Measurements from ENCODE around the gene CCDC85C. TPM values are rescaled to one million over a fixed set of nuclear protein-coding genes. Genes with fewer than 3 reads are reported as not detected.

Gene CCDC85C
- total and polyA plus RNA-seq, 2 experiments from 2014 or later, result 4.5 to 24.9 TPM

DNA sequence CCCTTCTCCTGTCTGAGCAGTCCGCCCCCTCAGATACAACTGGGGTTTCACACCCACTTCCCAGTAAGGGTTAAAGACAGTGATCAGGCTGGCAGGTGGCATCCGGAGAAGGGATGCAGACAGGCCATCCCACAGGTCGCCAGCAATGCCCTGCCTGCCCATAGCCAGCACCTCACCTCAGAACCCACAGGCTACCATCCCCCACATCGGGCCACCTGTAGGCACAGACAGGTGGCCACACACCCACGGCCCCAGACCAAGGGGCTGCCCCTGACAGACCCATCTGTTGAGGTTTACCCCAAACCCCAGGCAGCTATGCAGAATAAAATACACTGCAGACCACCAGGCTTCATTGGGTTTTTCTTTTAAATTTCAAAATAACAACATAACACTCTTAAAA, 65.3 kb downstream of the CCDC85C start:
- H3K27ac ChIP-seq (ENCODE audit: low read depth), result no peak overlapping the region
- no peaks in the 10 kb centered on the region for H3F3A ChIP-seq (replicated peaks; ENCODE audit: low read depth)
- ATAC-seq, result no peak
- peaks cover 43% of the 10 kb centered on the region for H3K4me1 Mint-ChIP-seq
- H3K9me2 ChIP-seq (ENCODE audit: insufficient read depth), result no peaks in the 10 kb centered on the region
- H3K36me3 Mint-ChIP-seq (ENCODE audit: low read depth), result no peaks in the 10 kb centered on the region
- no peaks in the 10 kb centered on the region for H3K9me3 Mint-ChIP-seq
- H2AFZ ChIP-seq, result no peak overlapping the region
- H3K36me3 ChIP-seq (ENCODE audit: insufficient read depth), result no peaks in the 10 kb centered on the region
- H3K4me3 ChIP-seq, result no peak overlapping the region
- no peaks in the 10 kb centered on the region for H3K27me3 ChIP-seq (ENCODE audit: insufficient read depth)
- H3K4me2 ChIP-seq, result no peak overlapping the region
- H3K79me2 ChIP-seq (replicated peaks; ENCODE audit: insufficient read depth), result peaks cover 59% of the 10 kb centered on the region
- H3K27me3 Mint-ChIP-seq (ENCODE audit: insufficient read depth, low read depth, poor library complexity), result peaks cover 16% of the 10 kb centered on the region
- H3K4me3 Mint-ChIP-seq, result no peak overlapping the region
- no peaks in the 10 kb centered on the region; the same call in 1 of the 2 replicates for H4K20me1 ChIP-seq (replicated peaks; ENCODE audit: insufficient read depth)
- H3K27ac Mint-ChIP-seq, result no peak overlapping the region
- peaks cover 6% of the 10 kb centered on the region for H3K4me1 ChIP-seq (ENCODE audit: insufficient read depth)
- TF ChIP-seq, protein P1, sequence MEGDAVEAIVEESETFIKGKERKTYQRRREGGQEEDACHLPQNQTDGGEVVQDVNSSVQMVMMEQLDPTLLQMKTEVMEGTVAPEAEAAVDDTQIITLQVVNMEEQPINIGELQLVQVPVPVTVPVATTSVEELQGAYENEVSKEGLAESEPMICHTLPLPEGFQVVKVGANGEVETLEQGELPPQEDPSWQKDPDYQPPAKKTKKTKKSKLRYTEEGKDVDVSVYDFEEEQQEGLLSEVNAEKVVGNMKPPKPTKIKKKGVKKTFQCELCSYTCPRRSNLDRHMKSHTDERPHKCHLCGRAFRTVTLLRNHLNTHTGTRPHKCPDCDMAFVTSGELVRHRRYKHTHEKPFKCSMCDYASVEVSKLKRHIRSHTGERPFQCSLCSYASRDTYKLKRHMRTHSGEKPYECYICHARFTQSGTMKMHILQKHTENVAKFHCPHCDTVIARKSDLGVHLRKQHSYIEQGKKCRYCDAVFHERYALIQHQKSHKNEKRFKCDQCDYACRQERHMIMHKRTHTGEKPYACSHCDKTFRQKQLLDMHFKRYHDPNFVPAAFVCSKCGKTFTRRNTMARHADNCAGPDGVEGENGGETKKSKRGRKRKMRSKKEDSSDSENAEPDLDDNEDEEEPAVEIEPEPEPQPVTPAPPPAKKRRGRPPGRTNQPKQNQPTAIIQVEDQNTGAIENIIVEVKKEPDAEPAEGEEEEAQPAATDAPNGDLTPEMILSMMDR (conservative IDR thresholded peaks at IDR 0.05; ENCODE audit: low read depth in 2 of 2), result 0 out of 4 replicates have a peak, but pooled peaks of 1 of the 2 experiments have one; percentile 3
- TF ChIP-seq CREB1 (CRISPR knock-in tag; IDR thresholded peaks at IDR 0.05; ENCODE audit: low read depth), result no peak
- no peak for DNase-seq (ENCODE audit: low spot score)

DNA sequence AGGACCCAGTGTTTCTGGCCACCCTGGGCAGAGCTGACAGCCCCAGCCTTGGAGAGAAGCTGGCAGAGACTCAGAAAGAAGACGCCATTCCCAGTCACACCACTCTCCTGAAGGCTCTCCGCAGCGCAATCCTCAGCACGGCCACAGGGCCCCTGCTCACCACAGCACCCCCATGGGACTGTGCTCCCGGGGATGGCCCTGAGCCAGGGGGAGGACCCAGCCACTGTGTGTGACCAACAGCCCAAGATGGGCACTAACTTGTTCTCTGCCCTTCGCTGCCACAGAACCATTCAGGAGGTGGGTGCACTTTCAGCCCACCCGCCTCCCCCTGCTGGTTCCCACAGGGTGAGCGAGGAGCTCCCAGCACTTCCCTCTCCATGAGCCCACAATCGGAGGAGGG, 65.7 kb downstream of the CCDC85C start:
- Histone ChIP-seq H3K4me1 (ENCODE audit: insufficient read depth) (peaks cover 6% of the 10 kb centered on the region), H4K20me1 (replicated peaks; ENCODE audit: insufficient read depth) (no peaks in the 10 kb centered on the region; the same call in 1 of the 2 replicates), H3K27me3 (ENCODE audit: insufficient read depth) (no peaks in the 10 kb centered on the region), H3K9me2 (ENCODE audit: insufficient read depth) (no peaks in the 10 kb centered on the region), H3K36me3 (ENCODE audit: insufficient read depth) (no peaks in the 10 kb centered on the region), H3K4me3 (no peak overlapping the region), H3K27ac (ENCODE audit: low read depth) (no peak overlapping the region), H3K79me2 (replicated peaks; ENCODE audit: insufficient read depth) (peaks cover 59% of the 10 kb centered on the region), H3F3A (replicated peaks; ENCODE audit: low read depth) (no peaks in the 10 kb centered on the region), H2AFZ (no peak overlapping the region), H3K4me2 (no peak overlapping the region)
- no peak for TF ChIP-seq CREB1 (CRISPR knock-in tag; IDR thresholded peaks at IDR 0.05; ENCODE audit: low read depth)
- TF ChIP-seq JUNB (IDR thresholded peaks at IDR 0.05; ENCODE audit: unreplicated experiment), result no peak
- TF ChIP-seq EZH2 (IDR thresholded peaks at IDR 0.05; ENCODE audit: low read depth, unreplicated experiment), result no peak
- TF ChIP-seq, protein P1 (conservative IDR thresholded peaks at IDR 0.05; ENCODE audit: low read depth in 2 of 2), result peak; percentile 19 to 28; a peak in 2 of 4 replicates
- TF ChIP-seq EZH2phosphoT487 (IDR thresholded peaks at IDR 0.05; ENCODE audit: unreplicated experiment), result no peak
- H3K4me1 Mint-ChIP-seq, result peaks cover 40% of the 10 kb centered on the region
- peak overlapping the region; percentile 62; the same call in 1 of the 2 replicates for H3K27ac Mint-ChIP-seq
- DNase-seq (ENCODE audit: low spot score), result no peak
- no peak overlapping the region for H3K4me3 Mint-ChIP-seq
- peaks cover 16% of the 10 kb centered on the region for H3K27me3 Mint-ChIP-seq (ENCODE audit: insufficient read depth, low read depth, poor library complexity)
- peak; percentile 58 for ATAC-seq
- no peaks in the 10 kb centered on the region for H3K36me3 Mint-ChIP-seq (ENCODE audit: low read depth)
- H3K9me3 Mint-ChIP-seq, result no peaks in the 10 kb centered on the region
